ENCODE data around the gene EFR3B.

Gene EFR3B

DNA sequence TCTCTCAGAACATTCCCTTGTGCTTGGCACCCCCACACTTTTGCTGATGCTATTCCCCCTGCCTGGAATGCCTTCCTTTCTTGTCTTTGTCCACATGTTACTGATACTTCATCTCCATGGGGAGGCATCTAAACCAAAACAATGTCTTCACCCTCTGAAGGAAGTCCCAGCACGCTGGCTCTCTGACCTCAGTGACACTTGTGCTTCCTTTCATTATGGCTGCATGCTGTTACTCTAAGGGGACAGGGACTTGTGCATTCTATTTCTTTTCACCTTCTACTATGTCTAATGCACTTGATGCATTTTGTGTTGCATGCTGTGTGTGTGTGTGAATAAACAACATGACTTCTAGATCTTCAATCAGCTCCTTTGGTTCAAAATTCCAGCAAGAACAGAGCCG is 24.6 kb downstream of the EFR3B start:
- H3K27me3 Mint-ChIP-seq (ENCODE audit: low read depth, poor library complexity), result no peaks in the 10 kb centered on the region
- no peak overlapping the region for H3K27ac Mint-ChIP-seq
- TF ChIP-seq, protein P1, sequence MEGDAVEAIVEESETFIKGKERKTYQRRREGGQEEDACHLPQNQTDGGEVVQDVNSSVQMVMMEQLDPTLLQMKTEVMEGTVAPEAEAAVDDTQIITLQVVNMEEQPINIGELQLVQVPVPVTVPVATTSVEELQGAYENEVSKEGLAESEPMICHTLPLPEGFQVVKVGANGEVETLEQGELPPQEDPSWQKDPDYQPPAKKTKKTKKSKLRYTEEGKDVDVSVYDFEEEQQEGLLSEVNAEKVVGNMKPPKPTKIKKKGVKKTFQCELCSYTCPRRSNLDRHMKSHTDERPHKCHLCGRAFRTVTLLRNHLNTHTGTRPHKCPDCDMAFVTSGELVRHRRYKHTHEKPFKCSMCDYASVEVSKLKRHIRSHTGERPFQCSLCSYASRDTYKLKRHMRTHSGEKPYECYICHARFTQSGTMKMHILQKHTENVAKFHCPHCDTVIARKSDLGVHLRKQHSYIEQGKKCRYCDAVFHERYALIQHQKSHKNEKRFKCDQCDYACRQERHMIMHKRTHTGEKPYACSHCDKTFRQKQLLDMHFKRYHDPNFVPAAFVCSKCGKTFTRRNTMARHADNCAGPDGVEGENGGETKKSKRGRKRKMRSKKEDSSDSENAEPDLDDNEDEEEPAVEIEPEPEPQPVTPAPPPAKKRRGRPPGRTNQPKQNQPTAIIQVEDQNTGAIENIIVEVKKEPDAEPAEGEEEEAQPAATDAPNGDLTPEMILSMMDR (IDR thresholded peaks at IDR 0.05), result no peak
- peaks cover 31% of the 10 kb centered on the region for H3K36me3 Mint-ChIP-seq (ENCODE audit: low read depth)
- peaks cover 29% of the 10 kb centered on the region for H3K4me1 Mint-ChIP-seq
- peaks cover 14% of the 10 kb centered on the region for H3K9me3 Mint-ChIP-seq
- no peak overlapping the region for H3K4me3 Mint-ChIP-seq
- no peak for DNase-seq

DNA sequence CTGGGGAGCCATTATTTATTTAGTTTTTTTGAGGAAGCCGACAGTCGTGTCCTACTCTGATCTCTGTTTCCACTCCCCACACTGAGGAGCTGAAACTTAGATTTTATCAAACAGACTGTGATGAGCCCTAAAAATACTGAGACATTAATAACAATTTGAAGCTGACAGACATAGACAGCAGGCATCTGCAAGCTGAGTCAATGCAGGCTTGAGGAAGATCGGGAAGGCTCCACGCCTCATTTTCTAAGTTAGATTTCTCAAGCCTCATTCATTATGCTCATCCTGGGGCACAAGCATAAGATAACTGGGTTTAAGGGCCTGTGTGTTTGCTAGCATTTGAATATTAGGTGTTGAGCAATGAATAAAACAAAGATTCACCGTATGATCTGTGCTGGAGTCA is 26.3 kb downstream of the EFR3B start:
- Mint-ChIP-seq H3K9me3 (peaks cover 14% of the 10 kb centered on the region), H3K4me1 (peaks cover 33% of the 10 kb centered on the region), H3K27me3 (ENCODE audit: low read depth, poor library complexity) (peaks cover 3% of the 10 kb centered on the region), H3K36me3 (ENCODE audit: low read depth) (peaks cover 35% of the 10 kb centered on the region), H3K27ac (peak overlapping the region; percentile 46), H3K4me3 (no peak overlapping the region)
- TF ChIP-seq, protein P1 (IDR thresholded peaks at IDR 0.05), result no peak
- no peak for DNase-seq

DNA sequence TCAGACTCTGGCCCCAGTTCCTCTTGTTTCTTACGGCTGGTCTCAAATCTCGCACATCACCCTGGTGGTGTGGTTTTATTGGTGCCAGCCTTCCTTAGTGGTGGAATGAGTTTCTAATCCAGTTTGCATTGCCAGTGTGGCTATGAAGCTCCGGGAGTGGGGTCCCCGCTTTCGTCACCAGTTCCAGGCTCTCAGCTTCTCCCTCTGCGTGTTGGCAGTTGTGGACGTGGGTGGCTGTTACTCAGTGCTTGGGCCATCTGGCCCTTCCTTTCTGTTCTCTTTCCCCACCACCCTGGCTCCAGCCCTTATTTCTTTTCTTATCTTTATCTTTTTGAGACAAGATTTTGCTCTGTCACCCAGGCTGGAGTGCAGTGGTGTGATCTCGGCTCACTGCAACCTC is 30.1 kb downstream of the EFR3B start:
- peaks cover 34% of the 10 kb centered on the region for H3K36me3 Mint-ChIP-seq (ENCODE audit: low read depth)
- peaks cover 3% of the 10 kb centered on the region for H3K27me3 Mint-ChIP-seq (ENCODE audit: low read depth, poor library complexity)
- H3K4me3 Mint-ChIP-seq, result no peak overlapping the region
- TF ChIP-seq, protein P1 (IDR thresholded peaks at IDR 0.05), result no peak
- H3K9me3 Mint-ChIP-seq, result peaks cover 15% of the 10 kb centered on the region
- no peak for DNase-seq
- H3K4me1 Mint-ChIP-seq, result peaks cover 38% of the 10 kb centered on the region
- no peak overlapping the region for H3K27ac Mint-ChIP-seq

DNA sequence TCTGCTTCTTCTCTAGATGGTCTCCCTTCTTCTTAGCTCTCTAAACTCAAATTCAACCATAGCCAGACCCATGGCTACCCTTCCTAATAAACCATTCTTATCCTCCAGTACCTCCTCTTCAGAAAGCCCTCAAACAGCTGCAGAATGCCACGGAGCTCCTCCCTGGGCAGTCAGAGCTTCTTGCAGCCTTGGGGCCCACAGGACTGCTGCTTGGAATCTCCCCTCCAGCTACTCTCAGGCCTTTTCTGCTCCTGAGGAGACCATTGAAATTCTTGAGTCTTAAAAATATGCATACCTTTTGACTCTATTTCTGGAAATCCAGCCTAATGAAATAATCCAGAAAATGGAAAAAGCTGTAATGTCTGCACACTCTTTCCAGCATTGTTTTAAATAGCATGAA is 30.7 kb downstream of the EFR3B start:
- H3K27me3 Mint-ChIP-seq (ENCODE audit: low read depth, poor library complexity), result peaks cover 3% of the 10 kb centered on the region
- H3K9me3 Mint-ChIP-seq, result peaks cover 12% of the 10 kb centered on the region
- H3K4me1 Mint-ChIP-seq, result peaks cover 45% of the 10 kb centered on the region
- TF ChIP-seq, protein P1 (IDR thresholded peaks at IDR 0.05), result no peak
- DNase-seq, result no peak
- H3K27ac Mint-ChIP-seq, result no peak overlapping the region
- no peak overlapping the region for H3K4me3 Mint-ChIP-seq
- H3K36me3 Mint-ChIP-seq (ENCODE audit: low read depth), result peaks cover 31% of the 10 kb centered on the region

DNA sequence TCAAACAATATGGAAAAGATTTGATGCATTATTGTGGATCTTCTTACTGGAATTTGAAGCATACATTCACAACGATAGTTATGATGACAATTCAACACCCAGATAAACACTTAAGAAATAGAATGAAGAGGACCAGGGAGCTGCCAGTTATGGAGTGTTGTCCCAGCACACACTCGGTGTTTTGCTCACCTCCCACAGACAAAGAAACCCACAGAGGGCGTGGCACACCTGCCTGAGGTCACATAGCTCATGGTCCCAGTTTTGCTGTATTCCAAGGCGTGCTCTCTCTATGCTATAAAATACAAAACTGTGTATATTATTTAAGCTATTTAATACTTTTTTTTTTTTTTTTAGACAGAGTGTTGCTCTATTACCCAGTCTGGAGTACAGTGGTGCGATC is 31.1 kb downstream of the EFR3B start:
- peaks cover 3% of the 10 kb centered on the region for H3K27me3 Mint-ChIP-seq (ENCODE audit: low read depth, poor library complexity)
- TF ChIP-seq, protein P1 (IDR thresholded peaks at IDR 0.05), result no peak

DNA sequence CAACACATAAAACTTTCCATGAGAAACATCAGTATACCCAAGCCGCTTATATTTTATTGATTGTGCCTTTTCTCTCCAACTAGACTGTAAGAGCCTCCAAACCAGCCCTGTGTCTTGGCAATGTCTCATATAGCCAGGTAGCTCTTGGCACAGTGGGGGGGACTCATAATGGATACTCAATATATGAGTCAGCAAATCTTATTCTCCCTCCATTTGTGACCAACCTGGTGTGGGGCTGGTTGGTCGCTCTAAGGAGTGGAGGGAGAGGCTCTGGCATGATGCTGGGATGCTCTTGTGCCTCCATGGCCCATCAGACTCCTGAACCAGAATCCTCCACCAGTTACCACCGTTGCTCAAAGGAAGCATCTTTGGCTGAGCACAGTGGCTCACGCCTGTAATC is 32.0 kb downstream of the EFR3B start:
- Mint-ChIP-seq H3K27me3 (ENCODE audit: low read depth, poor library complexity) (peaks cover 6% of the 10 kb centered on the region), H3K4me3 (no peak overlapping the region), H3K27ac (peak overlapping the region; percentile 5), H3K9me3 (peaks cover 12% of the 10 kb centered on the region), H3K36me3 (ENCODE audit: low read depth) (peaks cover 31% of the 10 kb centered on the region), H3K4me1 (peaks cover 58% of the 10 kb centered on the region)
- TF ChIP-seq, protein P1 (IDR thresholded peaks at IDR 0.05), result no peak
- DNase-seq, result no peak

More for the DNA sequence above, 31.1 kb downstream of the EFR3B start:
- Mint-ChIP-seq H3K9me3 (peaks cover 12% of the 10 kb centered on the region), H3K36me3 (ENCODE audit: low read depth) (peaks cover 31% of the 10 kb centered on the region), H3K4me3 (no peak overlapping the region), H3K4me1 (peaks cover 49% of the 10 kb centered on the region), H3K27ac (no peak overlapping the region)
- no peak for DNase-seq

Measured in nephron progenitor cell (in vitro differentiated cells).